ENCODE data around the gene PCBP1.

DNA sequence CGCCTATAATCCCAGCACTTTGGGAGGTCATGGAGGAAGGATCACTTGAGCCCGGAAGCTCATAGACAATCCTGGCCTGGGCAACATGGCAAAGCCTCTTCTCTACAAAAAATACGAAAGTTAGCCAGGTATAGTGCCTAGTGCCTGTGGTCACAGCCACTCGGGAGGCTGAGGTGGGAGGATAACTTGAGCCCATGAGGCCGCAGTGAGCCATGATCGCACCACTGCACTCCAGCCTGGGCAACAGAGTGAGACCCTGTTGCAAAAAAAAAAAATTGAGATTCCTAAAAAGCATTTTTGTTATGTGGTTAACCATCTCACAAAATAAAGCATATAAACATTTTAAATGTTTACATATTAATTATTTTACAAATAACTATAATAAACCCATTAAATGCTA lies 13.9 kb downstream of the PCBP1 start:
- TF ChIP-seq POLR2AphosphoS5 (IDR thresholded peaks at IDR 0.05) (no peak), POLR2A (IDR thresholded peaks at IDR 0.05) (no peak)
- TF ChIP-seq, protein P1, sequence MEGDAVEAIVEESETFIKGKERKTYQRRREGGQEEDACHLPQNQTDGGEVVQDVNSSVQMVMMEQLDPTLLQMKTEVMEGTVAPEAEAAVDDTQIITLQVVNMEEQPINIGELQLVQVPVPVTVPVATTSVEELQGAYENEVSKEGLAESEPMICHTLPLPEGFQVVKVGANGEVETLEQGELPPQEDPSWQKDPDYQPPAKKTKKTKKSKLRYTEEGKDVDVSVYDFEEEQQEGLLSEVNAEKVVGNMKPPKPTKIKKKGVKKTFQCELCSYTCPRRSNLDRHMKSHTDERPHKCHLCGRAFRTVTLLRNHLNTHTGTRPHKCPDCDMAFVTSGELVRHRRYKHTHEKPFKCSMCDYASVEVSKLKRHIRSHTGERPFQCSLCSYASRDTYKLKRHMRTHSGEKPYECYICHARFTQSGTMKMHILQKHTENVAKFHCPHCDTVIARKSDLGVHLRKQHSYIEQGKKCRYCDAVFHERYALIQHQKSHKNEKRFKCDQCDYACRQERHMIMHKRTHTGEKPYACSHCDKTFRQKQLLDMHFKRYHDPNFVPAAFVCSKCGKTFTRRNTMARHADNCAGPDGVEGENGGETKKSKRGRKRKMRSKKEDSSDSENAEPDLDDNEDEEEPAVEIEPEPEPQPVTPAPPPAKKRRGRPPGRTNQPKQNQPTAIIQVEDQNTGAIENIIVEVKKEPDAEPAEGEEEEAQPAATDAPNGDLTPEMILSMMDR (IDR thresholded peaks at IDR 0.05) = no peak
